Endodermal cell (in vitro differentiated cells): ENCODE results near the gene ST6GALNAC4. TPM values are rescaled to one million over a fixed set of nuclear protein-coding genes. Genes with fewer than 3 reads are reported as not detected.

Experiments
- DNase-seq: peaks from one replicate; pipeline ENCODE4 v3.0.0-alpha.2; 2017
- H3K27ac ChIP-seq: 2 replicates; pipeline ENCODE4 v1.5.1; 2013; ENCODE audit warnings: mild to moderate bottlenecking, low read depth, low read length, moderate library complexity
- H3K27me3 ChIP-seq: 2 replicates; pipeline ENCODE4 v1.6.1; 2013; ENCODE audit warnings: mild to moderate bottlenecking, low read length, moderate library complexity; ENCODE audit not compliant: insufficient read depth, control insufficient read depth, poor library complexity, severe bottlenecking
- H3K36me3 ChIP-seq: 2 replicates; pipeline ENCODE4 v1.7.0; 2013; ENCODE audit warnings: mild to moderate bottlenecking, low read length, moderate library complexity; ENCODE audit not compliant: control insufficient read depth, insufficient read depth
- H3K4me1 ChIP-seq: one replicate; pipeline ENCODE4 v1.7.0; 2013; ENCODE audit warnings: low read length; ENCODE audit not compliant: control insufficient read depth, insufficient read depth
- H3K4me3 ChIP-seq: 2 replicates; pipeline ENCODE4 v1.5.1; 2013; ENCODE audit warnings: mild to moderate bottlenecking, low read length, moderate library complexity
- H3K9ac ChIP-seq: 2 replicates; pipeline ENCODE4 v1.6.1; 2013; ENCODE audit warnings: mild to moderate bottlenecking, low read length, moderate library complexity; ENCODE audit not compliant: poor library complexity, severe bottlenecking; ENCODE audit errors: extremely low read depth
- H3K9me3 ChIP-seq: 2 replicates; pipeline ENCODE4 v1.6.1; 2013; ENCODE audit warnings: mild to moderate bottlenecking, low read length, moderate library complexity; ENCODE audit not compliant: control insufficient read depth
- H3K27ac Mint-ChIP-seq: 2 replicates; pipeline ENCODE4 v1.8.0; 2020; ENCODE audit warnings: mixed read lengths
- H3K27me3 Mint-ChIP-seq: 2 replicates; pipeline ENCODE4 v1.8.0; 2021; ENCODE audit warnings: mild to moderate bottlenecking, mixed read lengths; ENCODE audit not compliant: insufficient read depth
- H3K36me3 Mint-ChIP-seq: 2 replicates; pipeline ENCODE4 v1.8.0; 2020; ENCODE audit warnings: low read depth, mixed read lengths
- H3K4me1 Mint-ChIP-seq: 2 replicates; pipeline ENCODE4 v1.8.0; 2020; ENCODE audit warnings: mixed read lengths
- H3K4me3 Mint-ChIP-seq: 2 replicates; pipeline ENCODE4 v1.8.0; 2020; ENCODE audit warnings: mild to moderate bottlenecking, moderate library complexity, mixed read lengths
- H3K9me3 Mint-ChIP-seq: 2 replicates; pipeline ENCODE4 v1.8.0; 2020; ENCODE audit warnings: mild to moderate bottlenecking, mixed read lengths
- WGBS, 2 experiments: methylation state at CpG; one replicate each; pipeline versions ENCODE4 v1.1.5 to v1.1.7; 2013; ENCODE audit warnings: missing lambda C conversion rate in 2 of 2, mixed read lengths in 1 of 2; ENCODE audit not compliant: insufficient coverage in 1 of 2, insufficient read length in 1 of 2; 5-methylcytosine and 5-hydroxymethylcytosine counted together
- total RNA-seq, 2 donors: library from RNA; stranded (reverse); fragmentation: NEBNext Ultra II Directional in 1 of 2; extraction: Animal tissue kit (Norgen Biotek cat#: 25700) in 1 of 2; gene quantifications; 2 replicates in 1 of 2; 3 replicates in 1 of 2; pipeline ENCODE4 v1.2.1, GENCODE V29; 2021
- TF ChIP-seq, protein P1 (sequence below): fragments of 200-600 bp; sonication (generic); conservative IDR thresholded peaks from 2 replicates; pipeline ENCODE4 v1.5.0; 2021; ENCODE audit warnings: antibody characterized with exemption, mild to moderate bottlenecking

ST6GALNAC4 gene
- total RNA-seq, 2 donors from 2014 or later: 8.3 to 12.7 TPM

DNA sequence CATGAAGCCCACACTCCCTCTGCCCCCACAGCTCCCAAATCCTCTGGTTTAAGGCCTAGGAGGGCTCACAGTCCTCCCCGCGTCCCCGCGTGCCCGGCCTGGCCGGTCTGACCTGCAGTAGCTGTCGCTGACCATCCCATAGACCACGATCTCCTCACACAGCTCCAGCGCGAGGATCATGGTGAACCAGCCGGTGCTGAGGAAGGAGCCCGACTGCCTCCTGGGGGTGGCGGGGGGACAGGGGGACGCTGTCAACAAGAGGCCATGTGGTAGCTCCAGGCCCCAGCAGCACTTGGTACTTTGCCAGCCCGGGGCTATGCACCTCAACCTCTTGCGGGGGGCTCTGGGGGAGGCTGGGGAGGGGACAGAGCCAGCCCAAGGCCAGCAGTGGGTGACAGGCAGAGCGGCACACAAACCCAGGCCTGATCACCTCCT, 7.0 kb downstream of the ST6GALNAC4 start:
- Histone ChIP-seq H3K27me3 (no peaks in the 10 kb centered on the region), H3K4me1 (no peaks in the 10 kb centered on the region), H3K27ac (peak overlapping the region; percentile 17), H3K9ac (no peak overlapping the region), H3K36me3 (no peaks in the 10 kb centered on the region), H3K9me3 (no peaks in the 10 kb centered on the region), H3K4me3 (no peak overlapping the region)
- Mint-ChIP-seq H3K9me3 (no peaks in the 10 kb centered on the region), H3K4me3 (no peak overlapping the region), H3K27me3 (no peaks in the 10 kb centered on the region), H3K4me1 (peaks cover under 1% of the 10 kb centered on the region), H3K36me3 (no peaks in the 10 kb centered on the region), H3K27ac (no peak overlapping the region)
- no peak for DNase-seq
- TF ChIP-seq, protein P1, sequence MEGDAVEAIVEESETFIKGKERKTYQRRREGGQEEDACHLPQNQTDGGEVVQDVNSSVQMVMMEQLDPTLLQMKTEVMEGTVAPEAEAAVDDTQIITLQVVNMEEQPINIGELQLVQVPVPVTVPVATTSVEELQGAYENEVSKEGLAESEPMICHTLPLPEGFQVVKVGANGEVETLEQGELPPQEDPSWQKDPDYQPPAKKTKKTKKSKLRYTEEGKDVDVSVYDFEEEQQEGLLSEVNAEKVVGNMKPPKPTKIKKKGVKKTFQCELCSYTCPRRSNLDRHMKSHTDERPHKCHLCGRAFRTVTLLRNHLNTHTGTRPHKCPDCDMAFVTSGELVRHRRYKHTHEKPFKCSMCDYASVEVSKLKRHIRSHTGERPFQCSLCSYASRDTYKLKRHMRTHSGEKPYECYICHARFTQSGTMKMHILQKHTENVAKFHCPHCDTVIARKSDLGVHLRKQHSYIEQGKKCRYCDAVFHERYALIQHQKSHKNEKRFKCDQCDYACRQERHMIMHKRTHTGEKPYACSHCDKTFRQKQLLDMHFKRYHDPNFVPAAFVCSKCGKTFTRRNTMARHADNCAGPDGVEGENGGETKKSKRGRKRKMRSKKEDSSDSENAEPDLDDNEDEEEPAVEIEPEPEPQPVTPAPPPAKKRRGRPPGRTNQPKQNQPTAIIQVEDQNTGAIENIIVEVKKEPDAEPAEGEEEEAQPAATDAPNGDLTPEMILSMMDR: no peak
- 86 to 94% methylated on average over 6 to 17 of the region's 17 CpGs for WGBS, 2 experiments

DNA sequence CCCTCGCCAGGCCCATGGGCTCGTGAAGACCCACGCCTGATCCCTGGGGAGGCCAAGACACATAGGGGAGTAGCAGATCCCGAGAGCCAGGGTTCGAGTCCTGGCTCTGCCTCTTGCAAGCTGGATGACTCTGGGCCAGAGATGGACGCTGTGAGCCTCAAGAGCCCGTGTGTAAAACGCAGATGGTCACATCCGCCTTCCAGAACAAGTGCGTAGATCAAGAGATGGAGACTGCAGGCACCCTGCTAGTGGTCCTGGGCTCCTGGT, 8.2 kb downstream of the ST6GALNAC4 start:
- Histone ChIP-seq H3K27ac (no peak overlapping the region), H3K9ac (no peak overlapping the region), H3K36me3 (no peaks in the 10 kb centered on the region), H3K4me1 (no peaks in the 10 kb centered on the region), H3K27me3 (no peaks in the 10 kb centered on the region), H3K4me3 (no peak overlapping the region), H3K9me3 (no peaks in the 10 kb centered on the region)
- Mint-ChIP-seq H3K36me3 (no peaks in the 10 kb centered on the region), H3K4me1 (peaks cover 10% of the 10 kb centered on the region), H3K27me3 (no peaks in the 10 kb centered on the region), H3K27ac (no peak overlapping the region), H3K9me3 (no peaks in the 10 kb centered on the region), H3K4me3 (no peak overlapping the region)
- TF ChIP-seq, protein P1: no peak
- 92 to 98% methylated on average over 9 to 10 of the region's 10 CpGs for WGBS, 2 experiments
- DNase-seq: no peak

DNA sequence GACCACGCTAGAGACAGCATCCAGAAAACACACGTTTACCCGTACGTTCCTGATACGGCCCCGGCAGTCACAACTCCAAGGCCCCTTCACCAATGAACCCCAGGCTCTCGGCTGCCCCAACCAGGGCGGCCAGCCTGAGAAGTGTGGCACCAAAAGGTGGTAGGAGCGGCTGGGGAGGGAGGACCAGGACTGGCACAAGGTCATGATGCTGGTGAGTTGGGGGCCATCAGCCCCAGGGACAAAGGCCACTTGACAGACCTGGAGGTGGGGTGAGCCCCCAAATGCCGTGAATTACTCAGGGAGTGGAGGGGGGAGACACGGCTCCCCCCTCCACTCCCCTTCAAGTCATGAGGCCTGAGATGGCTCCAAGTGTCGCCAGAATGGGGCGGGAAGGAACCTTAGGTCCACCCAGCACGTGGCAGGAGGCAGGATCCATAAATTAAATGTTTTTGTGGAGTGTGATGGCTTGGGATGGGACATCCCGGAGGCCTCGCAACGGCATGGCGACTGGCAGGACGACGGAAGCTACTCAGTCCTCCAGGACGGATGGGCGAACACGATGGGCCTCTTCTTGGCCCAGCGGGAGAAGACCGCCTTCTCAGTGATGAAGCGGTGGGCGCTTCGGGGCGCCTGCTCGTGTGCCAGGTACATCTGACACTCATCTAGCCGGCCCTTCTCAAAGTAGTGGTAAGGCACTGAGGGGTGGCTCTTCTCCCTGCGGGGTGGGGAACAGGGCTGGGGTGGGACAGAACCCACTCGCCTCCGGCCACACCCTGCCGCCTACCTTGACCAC, 8.8 kb downstream of the ST6GALNAC4 start:
- no peak overlapping the region for H3K4me3 Mint-ChIP-seq
- H3K27ac ChIP-seq: no peak overlapping the region
- no peaks in the 10 kb centered on the region for H3K36me3 Mint-ChIP-seq
- H3K27me3 ChIP-seq: no peaks in the 10 kb centered on the region
- H3K36me3 ChIP-seq: no peaks in the 10 kb centered on the region
- H3K27ac Mint-ChIP-seq: no peak overlapping the region
- 87 to 90% methylated on average over 28 to 35 of the region's 35 CpGs for WGBS, 2 experiments
- H3K27me3 Mint-ChIP-seq: no peaks in the 10 kb centered on the region
- no peak overlapping the region for H3K4me3 ChIP-seq
- H3K9me3 ChIP-seq: no peaks in the 10 kb centered on the region
- TF ChIP-seq, protein P1: no peak
- peaks cover 14% of the 10 kb centered on the region for H3K4me1 Mint-ChIP-seq
- H3K9ac ChIP-seq: no peak overlapping the region
- H3K4me1 ChIP-seq: no peaks in the 10 kb centered on the region
- H3K9me3 Mint-ChIP-seq: no peaks in the 10 kb centered on the region
- no peak for DNase-seq
